GM18499 (cell line): Measurements from ENCODE around the gene MAP3K14.
A peak's percentile ranks its signal among the peaks of the same experiment; 100 is the strongest.

Experiments
- ATAC-seq: cut with Tn5 transposase; IDR thresholded peaks from one replicate; pipeline ENCODE4 v1.9.1; 2021; ENCODE audit warnings: moderate number of reproducible peaks; ENCODE audit not compliant: insufficient read depth, unreplicated experiment

The MAP3K14 gene

DNA sequence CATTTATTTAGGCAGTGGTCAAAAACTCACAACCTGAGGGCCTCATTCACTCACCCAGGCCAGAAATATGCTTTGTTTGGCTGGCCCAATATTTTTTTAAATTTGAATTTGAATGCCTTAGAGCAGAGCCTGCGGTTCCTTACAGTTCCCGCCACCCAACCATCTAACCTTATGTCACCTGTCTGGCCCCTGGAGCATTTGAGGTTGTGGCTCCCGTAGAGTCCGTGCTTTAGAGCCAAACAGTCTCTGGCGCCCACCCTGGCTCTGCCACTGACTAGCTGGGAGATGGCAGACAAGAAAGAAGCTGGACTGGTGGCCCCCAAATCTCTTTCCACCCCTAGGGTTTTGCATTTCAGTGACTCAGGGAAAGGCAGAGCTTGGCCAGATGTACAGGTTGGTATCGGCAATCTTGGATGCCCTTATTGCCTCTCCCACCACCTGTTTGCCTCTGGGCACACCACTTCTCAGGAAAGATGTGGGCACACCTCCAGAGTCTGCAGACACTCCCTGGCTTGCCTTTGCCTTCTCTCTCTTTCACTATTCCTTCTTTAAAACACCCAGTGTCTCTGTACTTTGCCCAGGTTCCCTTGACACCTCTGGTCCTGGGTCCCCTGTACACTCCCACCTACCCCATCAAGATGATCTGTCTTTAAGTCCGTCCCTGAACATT lies 1.9 kb upstream of the MAP3K14 start:
- ATAC-seq, result no peak

GRCh38 chr17:45317111-45317928 lies 500 bp upstream of the MAP3K14 start:
- peak; percentile 47 for ATAC-seq

DNA sequence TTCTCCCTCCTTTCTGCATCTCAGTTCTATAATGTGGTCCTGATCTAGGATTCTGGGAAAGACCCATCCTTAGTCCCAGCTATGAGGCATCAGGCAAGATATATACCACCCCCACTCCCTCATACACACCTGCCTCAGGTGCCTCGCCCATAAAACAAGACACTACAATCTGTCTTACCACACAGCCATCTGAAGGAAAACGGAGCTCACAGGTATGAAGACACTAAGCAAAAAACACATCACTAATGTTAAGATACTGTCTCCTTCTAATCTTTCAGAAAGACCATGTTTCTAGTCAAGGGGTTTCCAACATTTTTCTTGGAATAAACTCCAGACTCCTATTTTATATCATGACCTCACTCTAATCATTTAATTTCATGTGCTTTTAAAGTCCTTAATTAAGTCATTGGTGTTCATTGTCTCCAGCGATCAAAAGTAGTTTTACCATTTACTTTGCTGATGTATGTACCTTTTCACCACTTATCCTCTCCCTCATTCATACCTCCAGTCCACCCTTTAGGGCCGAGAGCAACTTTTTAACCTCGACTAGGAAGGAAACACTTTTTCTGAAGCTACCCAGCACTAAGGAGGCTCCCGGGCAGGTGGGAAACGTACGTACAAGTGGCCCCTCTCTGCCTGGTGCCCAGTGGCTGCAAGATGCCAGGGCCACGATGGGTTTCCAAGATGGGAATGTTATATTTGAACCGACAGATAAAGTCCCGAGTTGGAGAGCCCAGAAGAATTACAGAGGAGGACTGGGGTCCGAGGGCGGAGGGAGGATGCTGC lies 979 bp downstream of the MAP3K14 start:
- ATAC-seq, result no peak

- ATAC-seq, result no peak
Measured at GRCh38 chr17:45314741-45315647, 1.8 kb downstream of the MAP3K14 start.

- no peak for ATAC-seq
Measured at GRCh38 chr17:45313996-45314740, 2.7 kb downstream of the MAP3K14 start.

DNA sequence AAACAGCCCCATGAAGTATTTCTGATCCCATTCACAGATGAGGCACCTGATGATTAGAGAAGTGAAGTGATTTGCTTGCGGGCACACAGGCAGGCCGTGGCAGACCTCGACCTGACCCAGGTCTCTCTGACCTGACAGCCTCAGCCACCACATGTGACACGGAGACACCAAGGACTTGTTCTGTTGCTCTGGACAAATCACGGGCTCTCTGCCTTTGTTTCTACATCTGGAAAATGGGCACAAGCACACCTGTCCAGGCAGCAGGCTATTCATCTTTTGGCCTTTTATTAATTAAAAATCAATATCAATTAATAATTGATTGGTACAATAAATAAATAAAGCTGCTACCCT lies 3.4 kb downstream of the MAP3K14 start:
- ATAC-seq, result no peak

DNA sequence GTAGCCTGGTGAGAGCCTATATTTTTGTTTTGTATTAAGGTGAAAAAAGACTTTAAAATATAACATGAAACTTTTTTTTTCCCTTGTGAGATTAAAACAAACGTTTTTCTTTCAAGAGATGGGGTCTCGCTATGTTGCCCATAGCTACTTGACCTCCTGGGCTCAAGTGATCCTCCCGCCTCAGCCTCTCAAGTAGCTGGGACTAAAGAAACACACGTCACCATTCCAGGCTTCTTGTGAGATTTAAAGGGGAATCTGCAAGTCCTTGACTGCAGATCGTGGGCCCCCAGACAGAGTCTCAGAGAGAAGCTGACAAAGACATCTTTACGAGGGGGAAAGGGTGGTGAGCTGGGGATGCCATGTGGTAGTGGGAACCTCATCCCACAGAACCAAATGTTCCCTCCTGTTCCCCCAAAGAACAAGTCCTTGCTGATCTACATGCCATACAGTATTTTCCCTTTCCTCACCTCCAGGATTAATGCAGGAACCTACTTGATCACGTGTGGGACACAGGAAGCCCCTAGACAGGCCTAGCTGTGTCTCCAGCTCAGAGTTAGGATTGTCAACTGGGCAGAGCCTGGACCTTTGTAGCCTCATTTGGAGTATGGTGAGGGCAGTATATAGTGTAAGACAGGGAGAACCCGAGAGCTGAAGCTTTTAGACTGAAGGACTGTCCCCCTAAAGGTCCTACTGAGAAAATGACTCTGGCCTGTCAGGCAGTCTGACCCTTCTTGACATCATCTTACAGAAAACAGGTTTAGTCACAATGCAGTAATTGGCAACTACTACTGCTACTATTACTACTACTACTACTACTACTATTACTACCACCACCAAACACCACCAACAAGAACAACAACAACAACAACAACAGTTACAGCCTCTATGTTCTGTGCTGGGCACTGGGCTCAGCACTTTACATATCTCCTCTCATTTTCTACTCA lies 4.1 kb downstream of the MAP3K14 start:
- no peak for ATAC-seq

DNA sequence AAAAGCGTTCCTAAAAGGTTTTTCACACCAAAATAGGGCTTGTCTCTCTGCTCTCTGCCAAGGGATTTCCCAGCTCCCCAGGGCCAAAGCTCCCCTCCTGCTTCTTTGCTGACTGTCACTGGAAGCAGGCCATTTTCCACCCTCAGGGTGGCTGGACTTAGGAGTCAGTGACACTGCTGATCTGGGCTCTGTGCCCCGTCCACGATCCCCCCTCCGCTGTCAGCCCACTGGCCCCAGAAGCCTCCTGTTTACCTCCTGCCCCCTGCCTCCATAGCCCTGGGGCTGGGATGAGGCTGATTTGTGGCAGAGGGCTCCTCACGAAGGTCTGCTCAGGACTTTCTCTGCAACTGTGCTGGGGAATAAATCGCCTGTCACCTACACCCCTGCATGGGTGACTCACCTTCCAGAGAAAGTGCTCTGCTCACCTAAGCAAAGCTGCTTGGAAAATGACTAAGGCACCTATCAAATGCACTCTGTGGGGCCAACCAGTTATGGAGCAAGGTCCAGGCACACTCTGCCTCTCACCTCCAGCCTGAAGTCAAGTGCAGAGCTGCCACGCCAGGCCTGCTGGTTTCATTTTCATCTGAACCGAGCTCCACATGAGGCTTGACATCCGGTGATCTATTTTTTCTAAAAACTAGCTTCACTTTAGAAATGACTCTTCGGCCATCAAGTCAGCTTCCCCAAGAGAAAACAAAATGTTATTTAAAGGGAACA lies 4.9 kb downstream of the MAP3K14 start:
- no peak for ATAC-seq

DNA sequence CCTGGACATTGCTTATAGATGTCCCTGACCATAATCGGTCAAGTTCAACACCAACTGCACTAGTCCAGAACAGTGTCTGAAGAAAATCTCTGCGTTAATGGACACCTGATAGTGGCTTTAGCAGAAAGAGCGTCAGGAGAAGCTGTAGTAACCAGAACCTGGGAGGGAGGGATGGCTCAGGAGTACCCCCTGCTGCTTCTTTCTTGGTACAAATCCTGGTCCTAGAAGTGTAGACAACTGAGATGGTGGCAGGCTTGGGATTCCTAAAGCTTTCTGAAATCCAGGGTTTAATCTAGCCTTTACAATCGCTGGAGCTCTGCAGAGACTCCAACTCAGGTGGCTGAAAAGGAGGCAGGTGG lies 5.4 kb downstream of the MAP3K14 start:
- ATAC-seq, result no peak

DNA sequence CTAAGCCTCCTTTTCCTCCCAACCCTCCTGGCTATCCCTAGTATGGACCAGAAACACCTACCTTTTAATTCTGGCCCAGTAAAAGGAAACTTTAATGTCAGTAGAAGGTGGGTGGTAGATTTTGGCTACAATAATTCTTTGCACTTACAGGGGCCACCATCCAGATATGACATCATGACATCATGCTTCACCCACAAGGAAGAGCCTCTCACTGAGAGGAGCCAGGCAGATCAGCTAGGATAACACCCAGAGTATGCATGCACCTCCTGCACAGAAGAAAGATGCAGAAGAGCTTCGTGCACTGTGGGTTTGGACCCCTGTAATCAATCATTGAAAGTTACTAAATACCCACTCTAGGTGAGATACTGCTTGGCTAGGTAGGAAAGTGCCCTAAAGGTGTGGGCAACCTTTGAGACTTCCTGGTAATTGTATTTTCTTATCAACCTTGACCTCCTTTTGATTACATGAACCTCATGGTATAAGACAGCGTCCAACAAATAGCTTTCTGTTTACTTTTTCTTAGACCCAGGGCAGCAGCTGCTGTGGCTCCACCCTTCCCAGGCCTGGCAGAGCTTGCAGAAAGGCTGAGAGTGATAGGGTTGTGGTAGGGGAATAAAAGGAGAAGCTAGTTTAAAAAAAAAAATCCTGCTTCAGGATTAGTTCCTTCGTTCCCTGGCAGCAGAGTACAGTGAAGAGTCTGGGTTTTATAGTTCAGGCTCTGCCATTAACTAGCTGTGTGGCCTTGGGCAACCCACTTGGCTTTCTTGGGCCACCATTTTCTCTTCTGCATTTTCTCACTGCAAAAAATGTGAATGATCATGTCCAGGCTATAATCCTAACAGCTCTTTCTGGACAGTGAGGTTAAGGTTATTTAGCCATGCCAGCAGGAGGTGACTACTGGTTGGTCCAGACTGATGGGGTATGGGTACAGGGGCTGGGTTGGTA lies 6.2 kb downstream of the MAP3K14 start:
- no peak for ATAC-seq

GRCh38 chr17:45309400-45309799 lies 7.4 kb downstream of the MAP3K14 start:
- no peak for ATAC-seq

DNA sequence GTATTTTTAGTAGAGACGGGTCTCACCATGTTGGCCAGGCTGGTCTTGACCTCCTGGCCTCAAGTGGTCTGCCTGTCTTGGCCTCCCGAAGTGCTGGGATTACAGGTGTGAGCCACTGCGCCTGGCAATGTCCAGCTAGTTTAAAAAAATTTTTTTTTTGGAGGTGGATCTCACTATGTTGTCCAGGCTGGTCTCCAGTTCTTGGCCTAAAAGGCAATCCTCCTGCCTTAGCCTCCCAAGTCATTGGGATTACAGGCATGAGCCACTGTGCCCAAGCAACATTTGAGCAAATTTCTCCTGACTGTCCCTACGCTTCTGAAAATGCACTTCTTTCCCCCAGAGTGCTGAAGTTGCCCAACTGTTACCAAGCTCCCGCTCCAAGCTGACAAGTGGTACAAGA lies 8.0 kb downstream of the MAP3K14 start:
- no peak for ATAC-seq

DNA sequence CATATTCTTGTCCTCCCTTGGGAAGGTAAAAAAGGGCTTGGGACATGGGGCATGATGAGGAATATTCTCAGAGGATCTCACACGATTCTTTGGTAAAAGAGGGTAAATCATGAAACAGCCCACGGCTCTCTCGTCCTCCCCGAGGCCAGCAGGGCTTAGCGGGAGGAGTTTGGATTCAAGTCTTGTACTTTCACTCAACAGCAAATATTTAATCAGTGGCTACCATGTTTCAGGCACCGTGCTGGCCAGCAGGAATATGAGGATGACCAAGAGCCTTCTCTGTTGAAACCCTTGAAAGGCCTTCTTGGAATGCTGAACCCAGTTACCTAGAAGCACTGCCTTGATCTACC lies 8.8 kb downstream of the MAP3K14 start:
- no peak for ATAC-seq

GRCh38 chr17:45307290-45308015 lies 9.4 kb downstream of the MAP3K14 start:
- no peak for ATAC-seq

DNA sequence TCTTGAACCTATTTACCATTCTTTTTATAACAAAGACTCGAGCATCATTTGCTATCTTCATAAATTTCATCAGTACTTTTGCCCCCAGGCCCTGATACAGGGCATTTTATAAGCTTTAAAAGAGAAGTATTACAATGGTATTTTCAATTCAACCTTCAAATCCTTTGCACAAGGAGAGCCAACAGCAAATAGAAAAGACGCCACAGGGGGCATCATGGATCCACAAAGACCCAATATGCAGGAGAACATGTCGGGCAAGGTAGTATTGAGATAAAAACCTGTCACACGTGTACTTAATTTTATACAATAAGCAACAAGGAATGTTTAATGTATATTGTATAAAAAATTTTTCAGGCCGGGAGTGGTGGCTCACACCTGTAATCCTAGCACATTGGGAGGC lies 10.2 kb downstream of the MAP3K14 start:
- no peak for ATAC-seq

GRCh38 chr17:45306094-45306493 lies 10.7 kb downstream of the MAP3K14 start:
- ATAC-seq, result no peak
